B cell (primary cell): Measurements from ENCODE around the gene CEACAM16. TPM values are rescaled to one million over a fixed set of nuclear protein-coding genes. Genes with fewer than 3 reads are reported as not detected.
A peak's percentile ranks its signal among the peaks of the same experiment; 100 is the strongest.

Experiments used
- ATAC-seq: fragments of 200-7000 bp; cut with Tn5 transposase; one replicate; pipeline ENCODE4 v1.10.0; 2021; ENCODE audit warnings: low read depth, mild to moderate bottlenecking, moderate number of reproducible peaks, moderate library complexity
- CTCF ChIA-PET: fragments of 350-600 bp; sonication (Branson Sonifier 250); formaldehyde crosslinking; loops from one replicate; lab custom pipeline; 2021; ENCODE audit warnings: antibody characterized with exemption, inconsistent platforms; lab: Charles Lee
- POLR2A ChIA-PET: fragments of 350-600 bp; sonication (Branson Sonifier 250); formaldehyde crosslinking; loops from one replicate; lab custom pipeline; 2021; ENCODE audit warnings: antibody characterized with exemption; lab: Charles Lee
- DNase-seq: peaks from one replicate; pipeline ENCODE4 v3.0.0; 2013
- H2AFZ ChIP-seq: 2 replicates; pipeline ENCODE4 v1.6.1; 2012; ENCODE audit warnings: mild to moderate bottlenecking, low read depth, low read length; ENCODE audit not compliant: insufficient read depth, poor library complexity, severe bottlenecking
- H3K27ac ChIP-seq, 2 donors: 1 replicate in 1 of 2; 2 replicates in 1 of 2; pipeline ENCODE4 v1.5.1; 2012 to 2013; ENCODE audit warnings: low read length in 2 of 2, mild to moderate bottlenecking in 2 of 2, moderate library complexity in 1 of 2
- H3K27me3 ChIP-seq, 4 experiments: fragments of 200-600 bp in 1 of 4; sonication (generic) in 1 of 4; replicated peaks in 1 of 4; 1 replicate in 2 of 4; 2 replicates in 2 of 4; pipeline versions ENCODE4 v1.6.1 to v1.7.0; 2013 to 2016; ENCODE audit warnings: low read length in 3 of 4, mild to moderate bottlenecking in 2 of 4, mixed read lengths in 1 of 4, moderate library complexity in 1 of 4; ENCODE audit not compliant: insufficient read depth in 4 of 4, control insufficient read depth in 3 of 4; ENCODE audit errors: control extremely low read depth in 1 of 4
- H3K36me3 ChIP-seq, 2 experiments: replicated peaks in 1 of 2; 1 replicate in 1 of 2; 2 replicates in 1 of 2; pipeline versions ENCODE4 v1.6.1 to v1.7.1; 2013; ENCODE audit warnings: low read length in 1 of 2; ENCODE audit not compliant: insufficient read depth in 2 of 2, control insufficient read depth in 1 of 2; ENCODE audit errors: control extremely low read depth in 1 of 2, extremely low read depth in 1 of 2
- H3K4me1 ChIP-seq, 2 donors: fragments of 200-600 bp in 1 of 2; sonication (generic) in 1 of 2; 1 replicate in 1 of 2; 2 replicates in 1 of 2; pipeline versions ENCODE4 v1.5.1 to v1.6.1; 2013 to 2017; ENCODE audit warnings: low read length in 2 of 2; ENCODE audit not compliant: control insufficient read depth in 2 of 2, insufficient read depth in 2 of 2
- H3K4me2 ChIP-seq: replicated peaks from 2 replicates; pipeline ENCODE3; 2012; ENCODE audit warnings: mild to moderate bottlenecking, low read depth, low read length; ENCODE audit not compliant: poor library complexity, severe bottlenecking
- H3K4me3 ChIP-seq, 5 experiments: fragments of 200-600 bp in 1 of 5; sonication (generic) in 1 of 5; 1 replicate in 3 of 5; 2 replicates in 2 of 5; pipeline versions ENCODE4 v1.5.1 to v1.7.0; 2011 to 2016; ENCODE audit warnings: low read length in 4 of 5, mild to moderate bottlenecking in 4 of 5, low read depth in 2 of 5, control low read depth in 1 of 5, moderate library complexity in 1 of 5; ENCODE audit not compliant: insufficient read depth in 1 of 5; ENCODE audit errors: control extremely low read depth in 1 of 5, extremely low read depth in 1 of 5
- H3K79me2 ChIP-seq: fragments of 200-600 bp; sonication (generic); one replicate; pipeline ENCODE4 v1.6.0; 2016; ENCODE audit warnings: low read length; ENCODE audit not compliant: control insufficient read depth, insufficient read depth
- H3K9ac ChIP-seq: fragments of 200-600 bp; sonication (generic); 2 replicates; pipeline ENCODE4 v1.6.1; 2017; ENCODE audit warnings: mild to moderate bottlenecking, low read length, moderate library complexity
- H3K9me3 ChIP-seq, 3 donors: one replicate each; pipeline versions ENCODE4 v1.6.1 to v1.7.1; 2013; ENCODE audit warnings: low read length in 2 of 3; ENCODE audit not compliant: control insufficient read depth in 2 of 3, insufficient read depth in 1 of 3; ENCODE audit errors: control extremely low read depth in 1 of 3
- H4K20me1 ChIP-seq: 2 replicates; pipeline ENCODE4 v1.6.0; 2012; ENCODE audit warnings: mild to moderate bottlenecking, low read length; ENCODE audit not compliant: insufficient read depth, control insufficient read depth, poor library complexity, severe bottlenecking
- H3K27ac Mint-ChIP-seq: one replicate; pipeline ENCODE4 v1.8.0; 2021; ENCODE audit warnings: mixed read lengths
- H3K27me3 Mint-ChIP-seq: one replicate; pipeline ENCODE4 v1.8.0; 2021; ENCODE audit warnings: mixed read lengths
- H3K4me1 Mint-ChIP-seq: one replicate; pipeline ENCODE4 v1.8.0; 2021; ENCODE audit warnings: mixed read lengths
- H3K4me3 Mint-ChIP-seq: one replicate; pipeline ENCODE4 v1.8.0; 2021; ENCODE audit warnings: mixed read lengths
- H3K9me3 Mint-ChIP-seq: one replicate; pipeline ENCODE4 v1.8.0; 2022; ENCODE audit warnings: mixed read lengths; ENCODE audit not compliant: insufficient read depth
- EZH2 ChIP-seq: IDR thresholded peaks from 2 replicates; pipeline ENCODE4 v1.6.1; 2012; ENCODE audit warnings: borderline replicate concordance, low read depth, mild to moderate bottlenecking, moderate library complexity, low read length; ENCODE audit not compliant: insufficient read depth, poor library complexity, severe bottlenecking
- WGBS: methylation state at CpG from one replicate; pipeline ENCODE4 v1.1.5; 2013; ENCODE audit warnings: missing lambda C conversion rate; ENCODE audit not compliant: insufficient coverage; 5-methylcytosine and 5-hydroxymethylcytosine counted together
- intact Hi-C: fragments of 100-400 bp; cut with micrococcal nuclease; formaldehyde crosslinking; loops from one replicate; pipeline ENCODE4 v1.10.0; 2022
- polyA plus RNA-seq: library from polyadenylated mRNA; depleted of rRNA; stranded (reverse); fragments of >200 nt; gene quantifications from 2 replicates; pipeline ENCODE4 v1.2.3, GENCODE V29; 2012
- total RNA-seq, 2 donors: library from RNA; stranded (reverse); fragments of 120-200 nt in 1 of 2; gene quantifications; 1 replicate in 1 of 2; 2 replicates in 1 of 2; pipeline versions ENCODE4 v1.2.3 to v1.2.4, GENCODE V29; 2013 to 2022
- TF ChIP-seq, protein P1 (sequence below): fragments of 200-600 bp; IDR thresholded peaks from one replicate; pipeline ENCODE4 v1.8.0; 2022; ENCODE audit warnings: antibody characterized with exemption, mild to moderate bottlenecking

Gene CEACAM16
- total and polyA plus RNA-seq, 2 donors (not counting 1 experiment from before 2014, with no cell fraction given): not detected

DNA sequence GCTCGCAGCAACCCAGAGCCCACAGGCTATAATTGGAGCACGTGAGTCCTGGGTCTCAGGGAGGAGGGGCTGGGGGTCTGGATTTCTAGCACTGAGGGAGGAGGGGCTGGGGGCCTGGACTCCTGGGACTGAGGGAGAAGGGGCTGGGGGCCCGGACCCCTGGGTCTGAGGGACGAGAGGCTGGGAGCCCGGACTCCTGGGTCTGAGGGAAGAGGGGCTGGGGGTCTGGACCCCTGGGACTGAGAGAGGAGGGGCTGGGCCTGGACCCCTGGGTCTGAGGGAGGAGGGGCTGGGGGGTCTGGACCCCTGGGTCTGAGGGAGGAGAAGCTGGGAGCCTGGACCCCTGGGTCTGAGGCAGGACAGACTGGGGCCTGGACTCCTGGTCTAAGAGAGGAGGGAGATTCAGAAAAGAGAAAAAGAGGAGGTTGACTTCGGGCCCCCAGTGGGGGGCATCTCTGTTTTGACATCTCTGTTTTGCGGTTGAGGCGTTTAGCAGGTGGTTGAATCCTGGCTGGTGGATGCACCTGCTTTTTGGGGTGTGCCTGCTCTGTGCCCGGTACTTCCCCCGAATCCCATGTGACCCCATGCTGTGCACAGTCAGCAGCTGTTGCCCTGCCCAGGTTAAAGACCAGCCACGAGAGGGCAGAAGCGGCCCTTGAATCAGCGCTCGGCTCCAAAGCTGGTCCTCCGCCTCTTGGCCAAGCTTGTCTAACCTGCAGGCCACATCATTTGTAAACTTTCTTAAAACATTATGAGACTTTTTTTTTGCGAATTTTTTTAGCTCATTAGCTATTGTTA lies 44.8 kb upstream of the CEACAM16 start:
- TF ChIP-seq EZH2: no peak
- TF ChIP-seq, protein P1, sequence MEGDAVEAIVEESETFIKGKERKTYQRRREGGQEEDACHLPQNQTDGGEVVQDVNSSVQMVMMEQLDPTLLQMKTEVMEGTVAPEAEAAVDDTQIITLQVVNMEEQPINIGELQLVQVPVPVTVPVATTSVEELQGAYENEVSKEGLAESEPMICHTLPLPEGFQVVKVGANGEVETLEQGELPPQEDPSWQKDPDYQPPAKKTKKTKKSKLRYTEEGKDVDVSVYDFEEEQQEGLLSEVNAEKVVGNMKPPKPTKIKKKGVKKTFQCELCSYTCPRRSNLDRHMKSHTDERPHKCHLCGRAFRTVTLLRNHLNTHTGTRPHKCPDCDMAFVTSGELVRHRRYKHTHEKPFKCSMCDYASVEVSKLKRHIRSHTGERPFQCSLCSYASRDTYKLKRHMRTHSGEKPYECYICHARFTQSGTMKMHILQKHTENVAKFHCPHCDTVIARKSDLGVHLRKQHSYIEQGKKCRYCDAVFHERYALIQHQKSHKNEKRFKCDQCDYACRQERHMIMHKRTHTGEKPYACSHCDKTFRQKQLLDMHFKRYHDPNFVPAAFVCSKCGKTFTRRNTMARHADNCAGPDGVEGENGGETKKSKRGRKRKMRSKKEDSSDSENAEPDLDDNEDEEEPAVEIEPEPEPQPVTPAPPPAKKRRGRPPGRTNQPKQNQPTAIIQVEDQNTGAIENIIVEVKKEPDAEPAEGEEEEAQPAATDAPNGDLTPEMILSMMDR: peak; percentile 79
- peak overlapping the region; percentile 80 for H3K27ac Mint-ChIP-seq
- H3K79me2 ChIP-seq: no peaks in the 10 kb centered on the region
- H3K4me3 Mint-ChIP-seq: no peak overlapping the region
- no peak overlapping the region for H2AFZ ChIP-seq
- CTCF ChIA-PET: interaction anchor here (0.6 to 2.7 kb wide), 21 partner anchors 9 to 1376 kb away, joined by 3 to 20 read pairs (median 4); partner anchors contain the start of genes BLOC1S3, TOMM40 and TRAPPC6A
- H4K20me1 ChIP-seq: no peaks in the 10 kb centered on the region
- H3K27me3 ChIP-seq: no peaks in the 10 kb centered on the region
- H3K4me3 ChIP-seq: no peak overlapping the region
- no peaks in the 10 kb centered on the region for H3K36me3 ChIP-seq
- 14% methylated on average over 12 of the region's 16 CpGs for WGBS
- peak overlapping the region; percentile 25 for H3K9ac ChIP-seq
- H3K27me3 Mint-ChIP-seq: peaks cover 6% of the 10 kb centered on the region
- H3K4me1 ChIP-seq: peaks cover 7 to 18% of the 10 kb centered on the region in 2 donors
- POLR2A ChIA-PET: interaction anchor here (1.2 kb wide), 1 partner anchor 116 kb away, joined by 4 read pairs; no protein-coding TSS in a partner anchor
- peak; percentile 97 for ATAC-seq
- H3K4me1 Mint-ChIP-seq: peaks cover 18% of the 10 kb centered on the region
- intact Hi-C loops: loop anchor here (1.0 to 10.0 kb wide), 5 partner anchors 71 to 236 kb away; partner anchors contain the start of genes NECTIN2 and ZNF180
- no peaks in the 10 kb centered on the region for H3K9me3 Mint-ChIP-seq
- peak overlapping the region; percentile 52 to 65 for H3K27ac ChIP-seq
- H3K9me3 ChIP-seq: peaks cover 0 to 8% (median 0%) of the 10 kb centered on the region in 3 donors
- peak overlapping the region; percentile 61 for H3K4me2 ChIP-seq
- DNase-seq: peak; percentile 94
